Mesenchymal stem cell (in vitro differentiated cells and primary cell): ENCODE data around the gene KDM4B.
A peak's percentile ranks its signal among the peaks of the same experiment; 100 is the strongest.

Experiments
- DNase-seq: peaks from one replicate; pipeline ENCODE4 v3.0.0-alpha.2; 2013
- H2AFZ ChIP-seq: one replicate; pipeline ENCODE4 v1.6.1; 2013; ENCODE audit warnings: low read depth, mild to moderate bottlenecking, control low read depth, inconsistent platforms, low read length, moderate library complexity
- H2AK5ac ChIP-seq: 2 replicates; pipeline ENCODE4 v1.6.1; 2013; ENCODE audit warnings: low read length, moderate library complexity, mild to moderate bottlenecking, inconsistent platforms; ENCODE audit not compliant: severe bottlenecking
- H2BK120ac ChIP-seq: one replicate; pipeline ENCODE4 v1.6.1; 2013; ENCODE audit warnings: low read depth, mild to moderate bottlenecking, inconsistent platforms, low read length, moderate library complexity
- H2BK12ac ChIP-seq, 2 experiments: one replicate each; pipeline ENCODE4 v1.6.1; 2013; ENCODE audit warnings: inconsistent platforms in 2 of 2, low read length in 2 of 2, mild to moderate bottlenecking in 2 of 2, moderate library complexity in 2 of 2, control low read depth in 1 of 2
- H2BK15ac ChIP-seq: one replicate; pipeline ENCODE4 v1.6.1; 2013; ENCODE audit warnings: mild to moderate bottlenecking, low read depth, inconsistent platforms; ENCODE audit not compliant: poor library complexity, severe bottlenecking
- H2BK5ac ChIP-seq: 2 replicates; pipeline ENCODE4 v1.6.1; 2013; ENCODE audit warnings: low read depth, mild to moderate bottlenecking, low read length, control low read depth, inconsistent platforms; ENCODE audit not compliant: poor library complexity, severe bottlenecking
- H3K14ac ChIP-seq, 2 experiments: one replicate each; pipeline ENCODE4 v1.6.1; 2013; ENCODE audit warnings: inconsistent platforms in 2 of 2, low read length in 2 of 2, control low read depth in 1 of 2, mild to moderate bottlenecking in 1 of 2, moderate library complexity in 1 of 2
- H3K18ac ChIP-seq, 2 experiments: one replicate each; pipeline ENCODE4 v1.6.1; 2013; ENCODE audit warnings: inconsistent platforms in 2 of 2, low read length in 2 of 2, control low read depth in 1 of 2, low read depth in 1 of 2, mild to moderate bottlenecking in 1 of 2
- H3K23ac ChIP-seq, 2 experiments: one replicate each; pipeline ENCODE4 v1.6.1; 2013; ENCODE audit warnings: inconsistent platforms in 2 of 2, low read length in 2 of 2, mild to moderate bottlenecking in 2 of 2, moderate library complexity in 2 of 2, control low read depth in 1 of 2
- H3K27ac ChIP-seq: 2 replicates; pipeline ENCODE4 v1.5.1; 2013; ENCODE audit warnings: mild to moderate bottlenecking, moderate library complexity, low read length, control low read depth, inconsistent platforms; ENCODE audit not compliant: poor library complexity, severe bottlenecking
- H3K27me3 ChIP-seq, 2 experiments: 2 replicates each; pipeline versions ENCODE4 v1.6.1 to v1.7.0; 2013; ENCODE audit warnings: low read length in 2 of 2, mild to moderate bottlenecking in 2 of 2, moderate library complexity in 2 of 2, control low read depth in 1 of 2, inconsistent platforms in 1 of 2; ENCODE audit not compliant: control insufficient read depth in 1 of 2, insufficient read depth in 1 of 2
- H3K36me3 ChIP-seq, 2 experiments: 2 replicates each; pipeline versions ENCODE4 v1.6.1 to v1.7.0; 2013; ENCODE audit warnings: low read length in 2 of 2, control low read depth in 1 of 2, inconsistent platforms in 1 of 2, low read depth in 1 of 2, mild to moderate bottlenecking in 1 of 2; ENCODE audit not compliant: insufficient read depth in 2 of 2, control insufficient read depth in 1 of 2
- H3K4ac ChIP-seq, 2 experiments: one replicate each; pipeline ENCODE4 v1.6.1; 2013; ENCODE audit warnings: inconsistent platforms in 2 of 2, low read length in 2 of 2, mild to moderate bottlenecking in 2 of 2, moderate library complexity in 2 of 2, control low read depth in 1 of 2, low read depth in 1 of 2
- H3K4me1 ChIP-seq: 2 replicates; pipeline ENCODE4 v1.6.1; 2013; ENCODE audit warnings: low read depth, low read length, control low read depth; ENCODE audit not compliant: control insufficient read depth, insufficient read depth
- H3K4me2 ChIP-seq: 2 replicates; pipeline ENCODE4 v1.6.1; 2013; ENCODE audit warnings: low read length, mild to moderate bottlenecking, inconsistent platforms; ENCODE audit not compliant: poor library complexity, severe bottlenecking
- H3K4me3 ChIP-seq, 2 experiments: 2 replicates each; pipeline versions ENCODE4 v1.5.1 to v1.7.0; 2013; ENCODE audit warnings: low read length in 2 of 2, mild to moderate bottlenecking in 2 of 2, control low read depth in 1 of 2, low read depth in 1 of 2; ENCODE audit not compliant: insufficient read depth in 1 of 2
- H3K79me1 ChIP-seq: replicated peaks from 2 replicates; pipeline ENCODE4 v1.6.1; 2013; ENCODE audit warnings: mild to moderate bottlenecking, control low read depth, low read length, inconsistent platforms; ENCODE audit not compliant: poor library complexity, severe bottlenecking
- H3K9ac ChIP-seq: 2 replicates; pipeline ENCODE4 v1.7.0; 2013; ENCODE audit warnings: mild to moderate bottlenecking, low read length, moderate library complexity
- H3K9me3 ChIP-seq: 2 replicates; pipeline ENCODE4 v1.7.0; 2013; ENCODE audit warnings: mild to moderate bottlenecking, low read length; ENCODE audit not compliant: control insufficient read depth
- H4K8ac ChIP-seq: one replicate; pipeline ENCODE4 v1.6.1; 2013; ENCODE audit warnings: inconsistent platforms, mild to moderate bottlenecking, low read length, moderate library complexity
- H4K91ac ChIP-seq: one replicate; pipeline ENCODE4 v1.6.1; 2013; ENCODE audit warnings: mild to moderate bottlenecking, low read length, inconsistent platforms
- WGBS: methylation state at CpG from one replicate; pipeline ENCODE4 v1.1.7; 2013; ENCODE audit warnings: mixed read lengths; 5-methylcytosine and 5-hydroxymethylcytosine counted together

The KDM4B gene

DNA sequence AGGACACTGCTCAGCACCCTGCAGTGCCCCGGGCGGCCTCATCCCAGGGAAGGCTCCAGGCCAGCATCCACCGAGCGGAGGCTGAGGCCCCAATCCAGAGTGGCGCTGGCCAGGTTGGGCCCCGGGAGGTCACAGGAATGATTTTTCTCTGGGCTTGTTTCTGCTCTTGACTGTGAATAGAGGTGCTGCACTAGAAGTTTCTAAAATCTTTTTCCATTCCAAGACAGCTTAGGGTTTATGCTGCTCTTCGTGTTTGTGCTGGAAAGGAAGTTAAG, 15.1 kb downstream of the KDM4B start:
- no peak overlapping the region for H2BK15ac ChIP-seq
- H3K23ac ChIP-seq = no peak overlapping the region
- no peaks in the 10 kb centered on the region for H3K9me3 ChIP-seq
- no peak overlapping the region for H4K8ac ChIP-seq
- no peak for DNase-seq
- H3K27me3 ChIP-seq = no peaks in the 10 kb centered on the region
- no peak overlapping the region for H3K4me3 ChIP-seq
- peaks cover 65% of the 10 kb centered on the region for H3K4me1 ChIP-seq
- no peak overlapping the region for H4K91ac ChIP-seq
- no peak overlapping the region for H2AFZ ChIP-seq
- H3K18ac ChIP-seq = no peak overlapping the region
- 94% methylated on average over 7 of the region's 7 CpGs for WGBS
- H2BK120ac ChIP-seq = no peak overlapping the region
- H2BK5ac ChIP-seq = no peak overlapping the region
- H3K4me2 ChIP-seq = no peak overlapping the region
- peaks cover 47% of the 10 kb centered on the region for H3K79me1 ChIP-seq
- no peak overlapping the region for H3K4ac ChIP-seq
- no peak overlapping the region for H3K14ac ChIP-seq
- H3K36me3 ChIP-seq = peaks cover 3 to 44% of the 10 kb centered on the region in 2 experiments
- no peak overlapping the region for H2AK5ac ChIP-seq
- no peak overlapping the region for H2BK12ac ChIP-seq
- H3K27ac ChIP-seq = no peak overlapping the region
- H3K9ac ChIP-seq = no peak overlapping the region

DNA sequence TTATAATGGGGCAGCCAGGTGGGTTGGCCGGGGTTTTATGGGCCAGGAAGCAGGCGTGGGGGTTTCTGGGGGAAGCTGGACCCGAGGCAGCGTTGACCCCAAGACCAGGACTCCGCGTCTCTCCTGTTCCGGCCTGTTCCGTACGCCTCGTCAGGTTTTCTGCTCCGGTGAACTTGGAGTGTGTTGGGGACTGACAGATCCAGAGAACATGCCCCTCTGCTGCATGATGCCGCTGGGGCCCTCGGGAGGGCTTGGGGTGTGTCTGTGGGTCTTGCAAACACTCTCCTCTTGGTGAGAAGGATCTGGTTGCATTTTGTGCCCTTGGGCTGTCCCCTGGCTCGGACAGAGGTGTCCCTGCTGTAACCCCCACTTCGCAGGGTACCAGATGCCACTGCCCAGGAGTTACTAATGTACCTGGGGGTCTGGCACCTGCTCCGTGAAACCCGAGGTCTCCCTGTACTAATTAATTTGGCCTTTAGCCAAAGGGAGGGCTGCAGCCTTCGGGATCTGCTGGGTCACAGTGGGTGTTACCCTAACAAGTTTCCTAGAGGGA, 15.6 kb downstream of the KDM4B start:
- no peak overlapping the region for H2AK5ac ChIP-seq
- no peak overlapping the region for H2AFZ ChIP-seq
- no peak overlapping the region for H3K4me3 ChIP-seq
- H3K27me3 ChIP-seq = no peaks in the 10 kb centered on the region
- H3K9ac ChIP-seq = no peak overlapping the region
- peaks cover 3 to 41% of the 10 kb centered on the region in 2 experiments for H3K36me3 ChIP-seq
- no peak overlapping the region for H2BK12ac ChIP-seq
- no peak overlapping the region for H4K91ac ChIP-seq
- H2BK15ac ChIP-seq = no peak overlapping the region
- H3K4me2 ChIP-seq = no peak overlapping the region
- no peak overlapping the region for H3K14ac ChIP-seq
- H3K4me1 ChIP-seq = peaks cover 62% of the 10 kb centered on the region
- no peaks in the 10 kb centered on the region for H3K9me3 ChIP-seq
- DNase-seq = no peak
- H3K4ac ChIP-seq = no peak overlapping the region
- peaks cover 43% of the 10 kb centered on the region for H3K79me1 ChIP-seq
- no peak overlapping the region for H2BK5ac ChIP-seq
- H3K18ac ChIP-seq = no peak overlapping the region
- 89% methylated on average over 18 of the region's 18 CpGs for WGBS
- H2BK120ac ChIP-seq = no peak overlapping the region
- no peak overlapping the region for H3K27ac ChIP-seq
- no peak overlapping the region for H3K23ac ChIP-seq
- no peak overlapping the region for H4K8ac ChIP-seq

DNA sequence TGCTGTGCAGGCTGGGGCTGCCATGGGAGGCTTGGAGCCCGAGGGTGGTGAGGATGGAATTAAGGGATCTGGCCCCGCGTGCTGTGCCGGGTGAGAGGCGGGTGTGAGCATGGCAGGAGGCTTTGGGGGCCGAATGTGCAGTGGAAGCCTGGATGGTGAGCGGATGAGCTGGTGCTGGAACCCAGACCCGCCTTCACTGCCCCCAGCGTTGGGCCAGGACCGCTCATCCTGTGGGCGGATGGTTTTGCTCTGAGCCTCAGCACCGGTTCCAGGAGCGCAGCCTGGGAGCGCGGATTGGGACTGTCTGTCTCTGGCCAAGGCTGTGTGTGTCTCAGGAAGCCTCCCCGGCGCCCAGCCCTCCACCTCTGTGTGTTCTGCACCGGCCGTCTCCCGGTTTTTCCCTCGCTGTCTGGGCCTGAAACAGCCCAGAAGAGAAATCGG, 16.7 kb downstream of the KDM4B start:
- Histone ChIP-seq H4K91ac (peak overlapping the region; percentile 35), H3K4me3 (no peak overlapping the region), H3K9me3 (no peaks in the 10 kb centered on the region), H3K36me3 (peaks cover 3 to 41% of the 10 kb centered on the region in 2 experiments), H4K8ac (no peak overlapping the region), H2AK5ac (no peak overlapping the region), H3K4me1 (peaks cover 63% of the 10 kb centered on the region), H2BK15ac (no peak overlapping the region), H3K9ac (peak overlapping the region; percentile 18), H3K14ac (no peak overlapping the region), H2AFZ (no peak overlapping the region), H3K79me1 (peaks cover 45% of the 10 kb centered on the region), H3K27me3 (no peaks in the 10 kb centered on the region), H3K18ac (no peak overlapping the region), H3K27ac (no peak overlapping the region), H2BK120ac (no peak overlapping the region), H2BK5ac (no peak overlapping the region), H2BK12ac (no peak overlapping the region), H3K4me2 (no peak overlapping the region), H3K23ac (no peak overlapping the region), H3K4ac (no peak overlapping the region)
- WGBS = 88% methylated on average over 22 of the region's 22 CpGs
- no peak for DNase-seq

DNA sequence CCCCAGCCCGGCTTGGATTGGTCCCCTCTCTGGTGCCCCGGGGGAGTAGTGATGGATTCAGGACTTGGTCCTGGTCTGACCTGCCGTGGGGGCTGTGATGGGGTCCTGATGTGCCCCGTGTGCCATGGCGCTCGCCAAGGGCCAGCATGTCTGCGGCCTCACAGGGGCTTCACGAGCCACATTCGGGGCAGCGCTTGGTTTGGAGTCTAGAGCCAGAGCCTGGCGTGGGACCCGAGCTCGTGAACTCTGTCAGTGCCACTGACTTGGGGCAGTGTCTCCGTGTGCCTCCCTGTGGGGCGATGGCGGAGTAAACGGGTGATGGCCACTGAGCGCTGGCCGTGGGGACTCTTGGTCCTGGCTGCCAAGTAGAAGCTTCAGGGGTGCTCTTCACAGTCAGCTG, 17.1 kb downstream of the KDM4B start:
- Histone ChIP-seq H3K27me3 (no peaks in the 10 kb centered on the region), H3K27ac (no peak overlapping the region), H3K9ac (peak overlapping the region; percentile 18), H3K18ac (no peak overlapping the region), H3K4ac (no peak overlapping the region), H3K36me3 (peaks cover 3 to 41% of the 10 kb centered on the region in 2 experiments), H3K23ac (no peak overlapping the region), H4K91ac (no peak overlapping the region), H2BK15ac (peak overlapping the region; percentile 40), H3K9me3 (no peaks in the 10 kb centered on the region), H3K4me2 (no peak overlapping the region), H2AFZ (no peak overlapping the region), H3K79me1 (peaks cover 43% of the 10 kb centered on the region), H3K14ac (no peak overlapping the region), H2BK12ac (no peak overlapping the region), H2BK120ac (no peak overlapping the region), H2AK5ac (no peak overlapping the region), H2BK5ac (no peak overlapping the region), H3K4me3 (no peak overlapping the region), H3K4me1 (peaks cover 59% of the 10 kb centered on the region), H4K8ac (no peak overlapping the region)
- DNase-seq = no peak
- 94% methylated on average over 19 of the region's 19 CpGs for WGBS
